Retina (tissue), 1 donor: ENCODE results near the gene REP15.
"Not testable (repeated sequence)": the region's sequence is repeated elsewhere in the genome, so short reads cannot be mapped to it uniquely, and the experiment has no call there.

Source experiments
- DNase-seq: peaks from one replicate; pipeline ENCODE4 v3.0.0-alpha.2; 2016

Gene REP15

DNA sequence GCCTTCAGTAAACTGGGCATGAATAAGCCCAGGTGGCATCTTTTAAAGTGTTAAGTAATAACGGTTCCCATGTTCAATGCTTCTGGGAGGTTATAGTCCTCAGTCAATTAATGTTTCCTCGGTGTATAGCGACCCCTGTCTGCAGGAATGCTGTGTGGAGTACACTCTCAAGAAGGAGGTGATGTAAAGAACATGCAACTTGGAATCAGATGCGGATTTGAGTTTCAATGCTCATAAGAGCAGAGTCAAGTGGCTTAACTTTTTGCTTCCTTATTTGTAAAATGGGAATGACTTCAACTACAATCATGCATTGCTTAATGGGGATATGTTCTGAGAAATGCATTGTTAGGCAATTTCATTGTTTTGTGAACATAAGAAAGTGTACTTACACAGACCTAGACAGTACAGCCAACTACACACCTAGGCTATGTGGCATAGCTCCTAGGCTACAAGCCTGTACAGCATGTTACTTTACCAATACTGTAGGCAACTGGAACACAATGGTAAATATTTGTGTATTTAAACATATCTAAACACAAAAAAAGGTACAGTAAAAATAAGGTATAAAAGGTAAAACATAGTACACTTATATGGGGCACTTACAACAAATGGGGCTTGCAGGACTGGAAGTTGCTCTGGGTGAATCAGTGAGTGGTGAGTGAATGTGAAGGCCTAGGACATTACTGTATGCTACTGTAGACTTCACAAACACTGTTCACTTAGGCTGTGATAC, 7.6 kb downstream of the REP15 start:
- DNase-seq: peak; percentile 33

DNA sequence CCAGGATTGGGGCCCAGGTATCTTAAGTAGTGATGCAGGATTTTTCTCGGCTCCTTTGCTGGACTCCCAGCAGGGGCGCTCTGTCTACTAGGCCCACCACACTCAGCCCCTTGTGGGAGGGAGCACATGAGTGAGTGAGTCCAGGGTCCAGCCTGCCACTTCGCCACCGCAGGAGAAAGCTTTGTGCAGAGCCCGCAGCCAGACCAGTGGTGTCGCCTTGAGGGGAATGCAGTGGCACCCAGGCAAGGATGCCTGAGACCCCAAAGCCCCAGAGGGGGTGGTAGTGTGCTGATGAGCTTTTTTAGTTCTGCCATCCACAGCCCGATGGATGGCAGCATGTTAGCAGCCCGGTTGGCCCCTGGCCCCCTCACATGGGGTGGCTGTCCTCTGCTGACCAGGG, 9.0 kb downstream of the REP15 start:
- no peak for DNase-seq

DNA sequence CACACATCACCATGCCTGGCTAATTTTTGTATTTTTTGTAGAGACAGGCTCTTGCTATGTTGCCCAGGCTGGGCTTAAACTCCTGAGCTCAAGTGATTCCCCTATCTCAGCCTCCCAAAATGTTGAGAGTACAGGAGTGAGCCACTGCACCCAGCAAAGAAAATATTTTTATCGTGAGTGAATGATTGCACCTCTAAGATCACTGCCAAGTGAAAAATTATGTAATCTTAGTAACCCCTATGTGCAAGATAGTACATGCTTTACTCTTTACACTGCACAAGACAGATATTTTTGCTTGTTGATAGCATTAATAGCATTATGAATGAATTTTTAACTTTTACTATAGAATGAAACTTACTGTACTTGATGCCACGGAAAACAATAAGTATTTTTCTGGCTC, 11.0 kb downstream of the REP15 start:
- no peak for DNase-seq

DNA sequence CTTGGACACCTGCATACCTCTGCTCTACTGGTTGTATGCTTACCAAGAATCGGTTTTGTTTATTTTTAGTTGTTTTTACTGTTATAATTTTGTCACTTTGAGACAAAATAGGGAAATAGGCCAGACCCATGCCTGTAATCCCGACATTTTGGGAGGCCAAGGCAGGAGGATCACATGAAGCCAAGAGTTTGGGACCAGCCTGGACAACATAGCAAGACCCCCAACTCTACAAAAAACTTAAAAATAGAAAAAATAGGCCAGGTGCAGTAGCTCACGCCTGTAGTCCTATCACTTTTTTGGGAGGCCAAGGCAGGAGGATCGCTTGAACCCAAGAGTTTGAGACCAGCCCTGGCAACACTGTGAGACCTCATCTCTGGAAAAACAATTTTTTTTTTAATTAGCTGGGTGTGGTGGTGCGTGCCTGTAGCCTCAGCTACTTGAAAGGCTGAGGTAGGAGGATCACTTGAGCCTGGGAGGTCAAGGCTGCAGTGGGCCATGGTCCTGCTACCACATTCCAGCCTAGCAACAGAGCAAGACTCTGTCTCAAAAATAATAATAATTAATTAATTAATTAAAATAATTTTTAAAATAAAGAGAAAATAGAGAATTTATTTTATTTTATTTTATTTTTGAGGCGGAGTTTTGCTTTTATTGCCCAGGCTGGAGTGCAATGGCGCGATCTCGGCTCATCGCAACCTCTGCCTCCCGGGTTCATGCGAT, 13.1 kb downstream of the REP15 start:
- DNase-seq: peak; percentile 4

DNA sequence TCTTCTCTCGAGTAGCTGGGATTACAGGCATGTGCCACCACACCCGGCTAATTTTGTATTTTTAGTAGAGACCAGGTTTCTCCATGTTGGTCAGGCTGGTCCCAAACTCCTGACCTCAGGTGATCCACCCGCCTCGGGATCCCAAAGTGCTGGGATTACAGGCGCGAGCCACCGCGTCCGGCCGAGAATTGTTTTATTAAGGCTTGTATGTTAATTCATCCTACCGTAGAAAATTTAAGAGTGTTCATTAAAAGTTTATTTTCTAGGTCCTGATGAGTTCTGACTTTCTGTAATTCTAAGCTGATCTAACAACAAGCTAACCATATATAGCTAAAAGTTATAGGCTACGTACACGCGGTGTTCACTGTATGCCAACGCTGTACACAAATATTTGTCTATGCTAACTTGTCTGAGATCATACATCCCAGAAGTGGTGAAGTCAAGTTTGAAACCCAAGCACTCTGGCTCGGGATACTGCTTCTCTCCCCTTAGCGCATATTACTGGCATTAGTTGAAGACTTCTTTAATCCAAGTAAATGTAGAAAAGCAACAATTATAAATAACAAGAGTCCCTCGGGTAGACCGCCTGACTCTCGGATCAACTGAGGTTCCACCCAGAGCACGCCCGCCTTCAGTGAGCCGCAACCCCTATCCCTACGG, 13.8 kb downstream of the REP15 start:
- DNase-seq: no peak

DNA sequence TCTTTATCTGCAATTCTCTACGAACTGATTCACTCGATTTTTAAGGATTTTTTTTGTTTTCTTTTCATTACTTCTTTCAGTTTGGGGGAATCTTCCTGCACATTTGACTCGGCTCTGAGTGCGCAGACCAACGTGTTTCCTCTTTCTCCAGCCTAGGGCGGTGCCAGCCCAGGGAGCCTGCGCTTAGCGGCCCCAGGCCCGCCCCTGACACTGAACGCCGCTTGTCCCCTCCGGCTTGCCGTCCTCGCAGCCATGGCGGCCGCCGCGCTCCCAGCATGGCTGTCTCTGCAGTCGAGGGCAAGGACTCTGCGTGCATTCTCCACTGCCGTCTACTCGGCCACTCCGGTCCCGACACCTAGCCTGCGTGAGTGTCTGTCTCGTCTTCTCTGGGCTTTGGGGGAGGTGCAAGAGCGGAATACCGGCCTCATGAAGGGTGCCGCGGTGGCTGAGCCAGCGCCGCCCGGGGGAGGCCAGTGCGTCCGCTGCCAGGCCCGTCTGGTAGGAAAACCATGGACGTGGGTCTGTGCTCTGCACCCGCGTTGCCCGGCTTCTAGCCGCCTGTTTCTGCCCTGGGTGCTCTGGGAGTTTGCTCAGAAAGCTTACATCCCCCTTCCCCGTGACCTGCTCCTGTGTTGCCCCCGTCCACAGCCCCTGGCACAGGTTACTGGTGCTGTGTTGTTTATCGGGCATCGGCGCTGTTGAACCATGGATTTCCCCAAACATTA, 14.5 kb downstream of the REP15 start, which contains the start of gene MRPS35:
TSS of gene MRPS35 (plus strand) at position 241 of the 725 bp plus-strand sequence. CDS start at position 253, 12 bp downstream.
- DNase-seq: peak; percentile 97

DNA sequence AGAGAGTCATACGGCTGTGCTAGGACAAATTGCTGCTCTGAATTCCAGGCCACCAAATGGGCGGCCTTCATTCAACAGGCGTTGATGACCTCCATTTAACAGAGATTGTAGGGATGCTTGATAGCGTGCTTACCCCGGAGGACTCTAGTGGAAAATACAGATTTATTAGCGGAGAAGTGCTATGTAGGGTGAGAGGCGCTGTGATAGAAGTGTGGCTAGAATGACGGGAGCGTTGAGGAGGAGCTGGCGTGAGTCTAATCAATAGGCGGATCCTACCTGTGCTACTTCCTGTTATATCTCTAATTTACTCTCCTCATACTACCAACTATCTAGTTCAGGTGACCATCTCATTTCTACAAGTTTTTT, 15.1 kb downstream of the REP15 start:
- no peak for DNase-seq

DNA sequence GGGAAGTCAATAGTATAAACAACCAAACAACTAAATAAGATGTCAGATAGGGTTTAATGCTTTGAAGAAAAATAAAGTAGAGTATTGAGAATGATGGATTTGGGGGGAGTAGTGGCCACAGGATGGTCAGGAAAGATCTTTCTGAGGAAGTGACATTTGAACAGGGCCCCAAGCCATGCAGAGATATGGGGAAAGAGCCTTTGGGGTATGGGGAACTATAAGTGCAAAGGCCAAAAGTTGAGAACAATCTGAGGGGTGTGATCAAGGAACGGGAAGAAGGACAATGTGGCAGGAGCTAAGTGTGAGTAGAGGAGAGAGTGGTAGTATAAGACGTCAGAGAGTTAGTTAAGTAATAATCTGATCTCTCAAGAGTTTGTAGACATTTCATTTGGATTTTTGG, 15.7 kb downstream of the REP15 start:
- DNase-seq: no peak

DNA sequence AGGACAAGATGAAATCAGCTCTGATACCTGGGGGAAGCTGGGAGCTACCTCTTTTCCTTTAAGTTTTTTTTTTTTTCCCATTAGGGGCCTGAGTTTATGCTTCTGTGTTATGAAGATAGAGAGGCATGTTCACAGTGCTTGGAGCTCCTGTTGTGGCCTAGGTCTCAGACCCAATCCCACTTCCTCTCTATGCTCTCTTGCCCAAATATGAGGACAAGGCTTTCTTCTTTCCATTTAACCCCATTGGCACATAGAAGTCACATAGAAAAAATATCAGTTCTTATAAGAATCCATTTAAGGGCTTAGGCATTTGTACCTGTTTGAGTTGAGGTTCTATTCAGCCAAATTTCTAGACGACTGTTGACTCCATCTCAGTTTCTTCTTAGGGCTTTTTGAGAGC, 27.0 kb downstream of the REP15 start:
- DNase-seq: no peak

DNA sequence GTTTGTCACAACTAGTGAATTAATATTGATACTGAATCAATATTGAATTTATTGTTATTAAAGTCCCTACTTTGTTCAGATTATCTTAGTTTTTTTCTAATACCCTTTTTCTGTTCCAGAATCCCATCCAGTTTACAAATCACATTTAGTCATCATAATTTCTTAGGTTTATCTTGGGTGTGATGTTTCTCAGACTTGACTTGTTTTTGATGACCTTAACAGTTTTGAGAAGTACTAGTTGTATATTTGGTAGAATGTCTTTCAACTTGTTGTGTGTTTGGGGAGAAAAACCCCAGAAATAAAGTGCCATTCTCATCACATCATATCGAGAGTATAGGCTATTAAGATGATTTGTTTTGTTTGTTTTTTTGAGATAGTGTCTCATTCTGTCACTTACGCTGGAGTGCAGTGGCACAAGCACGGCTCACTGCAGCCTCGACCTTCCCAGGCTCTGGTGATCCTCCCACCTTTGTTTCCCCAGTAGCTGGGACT, 33.9 kb downstream of the REP15 start:
- DNase-seq: no peak

DNA sequence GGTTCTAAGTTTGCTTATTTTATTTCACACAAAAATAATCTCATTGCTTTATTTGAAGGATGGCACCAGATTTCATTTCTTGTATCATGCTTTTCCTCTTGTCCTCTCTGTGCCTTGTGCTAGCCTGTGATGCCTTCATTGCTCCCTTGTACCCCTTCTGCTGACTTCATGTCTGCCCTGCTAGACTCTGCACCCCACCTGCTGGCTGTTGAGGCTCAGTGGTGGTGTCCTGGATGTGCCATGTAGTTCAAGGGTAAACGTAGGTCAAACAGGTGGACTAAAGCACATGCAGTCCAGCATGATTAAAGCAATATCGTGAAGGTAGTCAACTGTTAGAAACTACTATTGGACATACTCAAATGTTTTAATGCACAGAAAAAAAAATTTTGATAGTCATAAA, 36.0 kb downstream of the REP15 start:
- no peak for DNase-seq

DNA sequence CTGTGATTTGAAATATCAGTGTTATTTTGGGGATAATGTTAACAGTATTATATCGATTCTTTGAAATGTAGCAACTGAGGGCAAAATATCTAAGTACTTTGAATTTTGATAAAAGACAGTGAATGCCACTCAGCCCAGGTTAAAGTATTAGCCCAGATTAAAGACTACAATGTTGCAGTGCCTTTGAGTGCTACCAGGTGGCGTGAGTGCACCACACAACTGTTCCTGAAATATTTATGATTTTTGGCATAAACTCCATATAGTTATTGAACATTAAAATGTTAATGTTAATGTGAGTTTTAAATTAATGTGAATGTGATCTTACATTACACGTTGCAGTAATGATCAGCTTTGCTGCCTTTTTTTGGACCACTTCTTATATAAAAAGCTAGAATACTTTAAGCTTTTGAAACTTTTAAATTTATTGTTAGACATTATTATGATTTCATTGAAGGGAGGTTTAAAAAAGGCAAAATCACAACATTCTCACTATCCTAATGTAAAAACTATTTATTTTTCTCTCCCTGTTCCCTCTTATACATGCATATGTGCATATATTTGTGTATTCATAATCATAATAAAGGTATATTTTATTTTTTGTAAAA, 36.9 kb downstream of the REP15 start:
- peak; percentile 12 for DNase-seq

DNA sequence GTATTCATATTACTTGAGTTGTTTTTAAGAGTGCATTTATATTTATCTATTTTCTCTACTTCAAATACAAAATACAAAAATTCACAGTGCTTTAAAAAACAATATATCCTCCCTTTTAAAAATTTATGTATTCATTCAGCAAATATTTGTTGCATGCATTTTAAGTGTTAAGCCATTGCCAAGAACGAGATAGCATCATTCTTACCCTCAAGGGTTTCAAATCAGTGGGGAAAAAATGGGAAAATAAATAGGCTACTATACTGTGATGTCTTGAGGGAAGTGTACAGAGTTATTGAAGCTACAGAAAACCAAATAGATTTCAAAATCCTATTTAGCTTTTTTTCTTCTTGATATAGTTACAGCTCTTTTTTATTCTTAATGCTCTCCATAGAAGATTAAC, 37.5 kb downstream of the REP15 start:
- DNase-seq: no peak

DNA sequence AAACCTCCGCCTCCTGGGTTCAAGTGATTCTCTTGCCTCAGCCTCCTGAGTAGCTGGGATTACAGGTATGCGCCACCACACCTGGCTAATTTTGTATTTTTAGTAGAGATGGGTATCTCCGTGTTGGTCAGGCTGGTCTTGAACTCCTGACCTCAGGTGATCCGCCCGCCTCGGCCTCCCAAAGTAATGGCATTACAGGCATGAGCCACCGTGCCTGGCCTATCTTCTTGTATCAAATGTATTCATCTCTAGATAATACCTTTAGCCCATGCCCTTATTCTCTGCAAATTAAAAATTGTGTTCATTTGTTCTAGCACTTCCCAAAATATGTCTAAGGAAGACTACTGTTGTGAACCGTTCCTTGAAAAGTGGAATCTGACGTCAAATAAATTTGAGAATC, 38.1 kb downstream of the REP15 start:
- DNase-seq: not testable (repeated sequence)

DNA sequence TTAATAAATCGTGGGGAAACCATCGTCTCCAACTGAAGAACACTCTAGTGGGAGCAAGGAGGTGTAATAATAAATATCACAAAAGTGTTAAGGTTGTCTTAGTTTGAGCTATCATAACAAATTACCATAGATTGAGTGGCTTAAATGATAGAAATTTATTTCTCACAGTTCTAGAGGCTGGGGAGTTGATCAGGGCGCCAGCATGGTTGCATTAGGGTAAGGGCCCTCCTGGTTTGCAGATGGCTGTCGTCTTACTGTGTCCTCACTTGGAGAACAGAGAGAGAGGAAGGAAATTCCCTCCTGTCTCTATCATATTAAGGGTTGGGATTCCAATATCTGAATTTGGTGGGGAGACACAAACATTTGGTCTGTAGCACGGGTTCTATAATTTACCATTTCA, 47.4 kb downstream of the REP15 start:
- no peak for DNase-seq

DNA sequence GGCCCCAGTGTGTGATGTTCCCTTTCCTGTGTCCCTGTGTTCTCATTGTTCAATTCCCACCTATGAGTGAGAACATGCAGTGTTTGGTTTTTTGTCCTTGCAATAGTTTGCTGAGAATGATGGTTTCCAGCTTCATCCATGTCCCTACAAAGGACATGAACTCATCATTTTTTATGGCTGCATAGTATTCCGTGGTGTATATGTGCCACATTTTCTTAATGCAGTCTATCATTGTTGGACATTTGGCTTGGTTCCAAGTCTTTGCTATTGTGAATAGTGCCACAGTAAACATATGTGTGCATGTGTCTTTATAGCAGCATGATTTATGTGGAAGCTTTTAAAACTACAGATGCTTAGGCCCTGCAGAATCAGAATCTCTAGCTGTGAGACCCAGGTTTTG, 49.5 kb downstream of the REP15 start:
- DNase-seq: not testable (repeated sequence)
